GM19238 (cell line): ENCODE data around the gene LTC4S.
"Not testable (repeated sequence)": the region's sequence is repeated elsewhere in the genome, so short reads cannot be mapped to it uniquely, and the experiment has no call there.

ENCODE experiments used
- DNase-seq: peaks from one replicate; pipeline ENCODE4 v3.0.0; 2011; ENCODE audit warnings: low spot score; ENCODE audit not compliant: insufficient read length

LTC4S gene

GRCh38 chr5:179823937-179824744, 30.4 kb downstream of the LTC4S start:
- no peak for DNase-seq

- DNase-seq: no peak
These were observed 30.9 kb downstream of the LTC4S start for GRCh38 chr5:179824745-179825112.

GRCh38 chr5:179825655-179826182, 31.9 kb downstream of the LTC4S start:
- DNase-seq: no peak

GRCh38 chr5:179827680-179828079, 33.9 kb downstream of the LTC4S start:
- DNase-seq: no peak

DNA sequence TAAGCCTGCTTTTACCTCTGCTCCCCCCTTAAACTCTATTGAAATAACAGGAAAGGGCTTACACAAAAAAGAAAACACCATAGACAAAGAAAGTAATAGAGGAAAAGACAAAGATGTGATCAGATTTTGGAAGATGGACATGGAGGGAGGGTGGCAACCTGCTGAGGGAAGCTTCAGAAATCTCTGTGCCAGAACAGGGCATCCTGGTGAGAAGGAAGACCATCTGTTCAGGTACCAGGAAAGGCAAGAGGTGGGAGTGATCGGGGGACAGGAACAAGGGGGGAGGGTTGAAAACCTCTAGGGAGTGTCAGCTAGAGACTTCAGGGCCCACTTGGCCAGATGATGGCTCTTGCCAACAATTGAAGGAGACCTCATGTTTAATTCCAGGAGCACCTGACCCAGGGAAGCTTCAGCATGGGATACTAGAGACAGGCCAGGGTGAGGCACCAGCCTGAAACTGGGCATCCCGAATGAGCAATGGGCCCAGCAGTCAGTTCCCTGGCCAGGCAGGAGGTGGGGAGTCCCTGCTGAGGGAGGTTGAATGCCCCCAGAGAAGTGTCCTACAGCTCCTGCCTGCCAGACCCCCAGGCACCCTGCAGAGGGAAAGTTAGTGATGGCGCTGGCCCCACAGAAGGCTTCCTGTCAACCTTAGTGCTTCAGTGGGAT, 35.1 kb downstream of the LTC4S start:
- no peak for DNase-seq

GRCh38 chr5:179829732-179830435, 36.1 kb downstream of the LTC4S start:
- DNase-seq: no peak

GRCh38 chr5:179830818-179831468, 37.2 kb downstream of the LTC4S start:
- DNase-seq: no peak

DNA sequence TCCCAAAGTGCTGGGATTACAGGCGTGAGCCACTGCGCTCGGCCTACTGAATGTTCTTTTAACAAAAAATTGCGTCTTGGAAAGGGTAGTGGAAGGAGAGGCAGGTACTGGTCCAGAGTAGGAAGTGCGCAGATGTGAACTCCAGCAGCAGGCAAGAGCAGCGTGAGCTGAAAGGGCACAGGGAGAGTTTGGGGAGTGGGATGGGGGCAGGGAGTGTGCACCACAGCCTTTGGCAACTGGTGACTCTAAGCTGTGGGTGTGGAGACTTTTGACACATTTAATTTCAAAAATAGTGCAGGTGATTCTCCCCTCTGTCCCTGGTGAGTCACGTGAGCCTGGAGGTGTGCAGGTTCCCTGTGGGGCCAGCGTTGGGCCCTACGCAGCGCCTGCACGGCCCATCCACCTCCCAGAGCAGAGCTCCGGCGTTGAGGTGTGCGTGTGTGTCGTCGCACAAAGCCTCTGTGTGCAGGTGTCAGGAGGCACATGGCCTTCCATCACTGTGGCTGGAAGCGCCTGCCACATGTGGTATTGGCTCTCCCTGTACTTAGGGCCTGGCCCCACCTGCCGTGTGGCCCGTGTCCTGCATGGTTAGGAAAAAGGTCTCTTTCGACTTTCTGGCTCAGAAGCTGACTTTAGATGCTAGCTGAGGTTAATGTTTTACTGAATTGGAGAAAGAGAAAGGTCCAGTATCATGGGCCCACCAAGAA, 38.4 kb downstream of the LTC4S start:
- no peak for DNase-seq

DNA sequence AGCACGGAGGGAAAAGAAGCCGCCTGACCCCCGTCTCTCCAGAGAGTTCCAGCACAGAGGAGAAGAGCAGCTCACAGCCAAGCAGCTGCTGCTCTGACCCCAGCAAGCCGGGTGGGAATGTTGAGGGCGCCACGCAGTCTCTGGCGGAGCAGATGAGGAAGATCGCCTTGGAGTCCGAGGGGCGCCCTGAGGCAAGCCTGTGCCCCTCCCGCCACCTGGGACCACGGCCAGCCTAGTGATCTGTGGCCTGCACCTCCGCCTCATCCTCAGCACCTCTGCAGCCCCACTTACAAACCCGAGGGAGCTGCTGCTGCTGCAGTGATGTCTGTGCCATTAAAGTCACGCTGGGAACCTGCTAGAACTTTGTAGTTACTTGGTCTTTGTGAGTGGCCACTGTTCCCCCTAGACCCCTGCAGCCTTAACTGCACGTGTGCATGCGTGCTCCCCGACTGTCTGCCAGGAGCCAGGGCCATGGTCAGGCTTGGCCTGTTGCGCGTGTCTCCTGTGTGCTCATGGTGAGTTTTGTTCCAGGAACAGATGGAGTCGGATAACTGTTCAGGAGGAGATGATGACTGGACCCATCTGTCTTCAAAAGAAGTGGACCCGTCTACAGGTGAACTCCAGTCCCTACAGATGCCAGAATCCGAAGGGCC, 39.4 kb downstream of the LTC4S start:
- DNase-seq: no peak

DNA sequence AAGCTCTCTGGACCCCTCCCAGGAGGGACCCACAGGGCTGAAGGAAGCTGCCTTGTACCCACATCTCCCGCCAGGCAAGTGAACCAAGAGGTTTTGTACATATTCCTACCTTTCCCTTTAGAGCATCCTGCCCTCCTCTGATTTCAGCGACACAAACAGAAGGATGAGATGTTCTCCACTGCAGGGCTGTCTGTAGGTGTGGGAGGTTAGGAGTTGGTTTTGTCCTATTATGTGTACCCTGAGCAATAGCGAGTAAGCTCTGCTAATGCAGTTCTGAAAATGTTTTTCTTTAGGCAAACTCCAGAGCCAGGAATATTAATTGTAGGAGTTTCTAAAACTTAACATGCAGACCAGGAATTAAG, 39.9 kb downstream of the LTC4S start:
- DNase-seq: no peak

- DNase-seq: no peak
These were observed 40.3 kb downstream of the LTC4S start for GRCh38 chr5:179834120-179834519.

- DNase-seq: not testable (repeated sequence)
These were observed 41.1 kb downstream of the LTC4S start for GRCh38 chr5:179834871-179835270.

DNA sequence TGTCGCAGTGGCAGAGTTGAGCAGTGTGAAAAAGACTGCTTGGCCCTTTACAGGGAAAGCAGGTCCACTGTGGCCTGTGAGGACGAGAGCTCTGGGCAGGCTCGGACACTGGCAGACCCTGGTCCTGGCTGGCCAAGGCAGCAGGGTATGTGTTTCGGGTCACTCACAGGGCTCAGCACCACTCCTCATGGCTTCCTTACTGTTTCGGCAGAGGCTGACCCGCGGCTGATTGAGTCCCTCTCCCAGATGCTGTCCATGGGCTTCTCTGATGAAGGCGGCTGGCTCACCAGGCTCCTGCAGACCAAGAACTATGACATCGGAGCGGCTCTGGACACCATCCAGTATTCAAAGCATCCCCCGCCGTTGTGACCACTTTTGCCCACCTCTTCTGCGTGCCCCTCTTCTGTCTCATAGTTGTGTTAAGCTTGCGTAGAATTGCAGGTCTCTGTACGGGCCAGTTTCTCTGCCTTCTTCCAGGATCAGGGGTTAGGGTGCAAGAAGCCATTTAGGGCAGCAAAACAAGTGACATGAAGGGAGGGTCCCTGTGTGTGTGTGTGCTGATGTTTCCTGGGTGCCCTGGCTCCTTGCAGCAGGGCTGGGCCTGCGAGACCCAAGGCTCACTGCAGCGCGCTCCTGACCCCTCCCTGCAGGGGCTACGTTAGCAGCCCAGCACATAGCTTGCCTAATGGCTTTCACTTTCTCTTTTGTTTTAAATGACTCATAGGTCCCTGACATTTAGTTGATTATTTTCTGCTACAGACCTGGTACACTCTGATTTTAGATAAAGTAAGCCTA, 42.6 kb downstream of the LTC4S start:
- DNase-seq: no peak

GRCh38 chr5:179837076-179838011, 43.6 kb downstream of the LTC4S start:
- DNase-seq: no peak

- DNase-seq: no peak
These were observed 45.8 kb downstream of the LTC4S start for GRCh38 chr5:179839328-179840256.

DNA sequence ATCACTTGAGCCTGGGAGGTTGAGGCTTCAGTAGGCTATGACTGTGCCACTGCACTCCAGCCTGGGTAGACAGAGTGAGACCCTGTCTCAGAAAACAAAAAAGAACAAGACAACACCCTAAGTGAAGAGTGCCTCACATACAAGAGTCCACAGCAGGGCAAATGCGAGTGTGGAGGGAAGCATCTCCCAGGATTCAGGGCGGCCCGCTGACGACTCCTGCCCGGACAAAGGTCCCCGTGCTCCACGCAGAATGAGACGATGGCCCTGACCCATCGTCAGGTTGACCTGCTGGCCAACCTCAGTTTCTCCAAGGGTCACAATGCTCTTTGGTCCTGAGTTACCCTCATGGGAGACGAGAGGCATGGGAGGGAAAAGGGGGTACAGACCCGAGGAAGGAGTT, 46.5 kb downstream of the LTC4S start:
- no peak for DNase-seq

DNA sequence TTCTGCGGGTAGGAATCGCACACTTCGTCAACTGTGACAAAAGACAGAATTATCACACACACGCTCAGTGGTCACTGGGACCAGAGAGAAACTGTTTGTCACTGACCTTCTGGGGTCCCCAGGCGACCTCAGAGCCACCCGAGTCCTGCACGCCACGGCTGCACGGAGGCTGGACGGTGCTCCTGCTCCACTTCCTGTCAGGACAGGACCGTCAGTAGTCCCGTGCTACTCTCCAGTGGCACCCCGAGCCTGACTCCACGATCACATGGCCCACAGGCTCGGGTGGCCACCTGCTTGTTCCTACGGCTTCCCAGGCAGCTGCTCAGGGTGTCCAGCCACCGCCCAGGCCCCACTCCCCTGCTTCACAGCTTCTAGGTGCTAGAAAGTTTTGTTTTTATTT, 47.0 kb downstream of the LTC4S start:
- no peak for DNase-seq

- DNase-seq: no peak
These were observed 47.8 kb downstream of the LTC4S start for GRCh38 chr5:179841621-179842020.
